Measurements from ENCODE around the gene RITA1.
A peak's percentile ranks its signal among the peaks of the same experiment; 100 is the strongest.

Gene RITA1

GRCh38 chr12:113239288-113239771, 53.8 kb downstream of the RITA1 start:
- Mint-ChIP-seq H3K27me3 (no peaks in the 10 kb centered on the region), H3K36me3 (ENCODE audit: insufficient read depth) (peaks cover 5% of the 10 kb centered on the region), H3K9me3 (no peaks in the 10 kb centered on the region), H3K4me1 (ENCODE audit: low read depth in 2 of 2) (peaks cover 0 to 2% of the 10 kb centered on the region in 2 donors), H3K27ac (peak overlapping the region in 1 of 2 donors; percentile 21), H3K4me3 (no peak overlapping the region)
- DNase-seq (no peak), ATAC-seq (replicated peaks) (no peak)

- no peak overlapping the region for H3K4me3 Mint-ChIP-seq
- no peak for DNase-seq
- peaks cover 0 to 2% of the 10 kb centered on the region in 2 donors for H3K4me1 Mint-ChIP-seq (ENCODE audit: low read depth in 2 of 2)
- peaks cover 5% of the 10 kb centered on the region for H3K36me3 Mint-ChIP-seq (ENCODE audit: insufficient read depth)
- H3K9me3 Mint-ChIP-seq = no peaks in the 10 kb centered on the region
- H3K27me3 Mint-ChIP-seq = no peaks in the 10 kb centered on the region
- H3K27ac Mint-ChIP-seq = peak overlapping the region in 1 of 2 donors; percentile 21
- no peak for ATAC-seq (replicated peaks)
These were observed 54.4 kb downstream of the RITA1 start for GRCh38 chr12:113239811-113240331.

DNA sequence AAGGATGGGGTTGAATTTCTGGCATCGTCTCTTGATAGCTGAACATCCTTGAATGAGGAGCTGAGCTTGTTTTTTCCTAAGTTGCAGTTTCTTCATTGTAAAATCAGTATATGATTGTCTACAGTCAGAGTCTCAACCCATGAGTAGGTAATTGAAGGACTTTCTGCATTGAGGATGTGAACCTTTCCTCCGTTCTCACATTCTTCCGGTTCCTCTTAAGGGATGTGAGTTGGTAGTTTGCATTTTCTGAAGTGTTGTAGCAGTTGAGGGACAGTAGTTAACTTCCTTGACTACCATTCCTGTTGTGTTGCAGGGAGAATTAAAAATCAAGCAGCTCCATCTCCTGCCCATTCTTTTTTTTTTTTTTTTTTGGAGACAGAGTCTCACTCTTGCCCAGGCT, 54.9 kb downstream of the RITA1 start:
- ATAC-seq (replicated peaks) = no peak
- Mint-ChIP-seq H3K4me1 (ENCODE audit: low read depth in 2 of 2) (peaks cover 0 to 2% of the 10 kb centered on the region in 2 donors), H3K9me3 (no peaks in the 10 kb centered on the region), H3K4me3 (no peak overlapping the region), H3K27me3 (no peaks in the 10 kb centered on the region), H3K27ac (no peak overlapping the region), H3K36me3 (ENCODE audit: insufficient read depth) (peaks cover 7% of the 10 kb centered on the region)
- no peak for DNase-seq

GRCh38 chr12:113241191-113242025, 55.9 kb downstream of the RITA1 start:
- H3K9me3 Mint-ChIP-seq = no peaks in the 10 kb centered on the region
- H3K36me3 Mint-ChIP-seq (ENCODE audit: insufficient read depth) = peaks cover 7% of the 10 kb centered on the region
- no peak overlapping the region for H3K4me3 Mint-ChIP-seq
- DNase-seq (no peak), ATAC-seq (replicated peaks) (no peak)
- H3K27ac Mint-ChIP-seq = no peak overlapping the region
- no peaks in the 10 kb centered on the region for H3K4me1 Mint-ChIP-seq (ENCODE audit: low read depth in 2 of 2)
- H3K27me3 Mint-ChIP-seq = no peaks in the 10 kb centered on the region
